Heart right ventricle (tissue), 16 donors: ENCODE results near the gene PCBD2. TPM values are rescaled to one million over a fixed set of nuclear protein-coding genes. Genes with fewer than 3 reads are reported as not detected.
"Not testable (repeated sequence)": the region's sequence is repeated elsewhere in the genome, so short reads cannot be mapped to it uniquely, and the experiment has no call there.

Experiments
- ATAC-seq, 8 donors: fragments of 200-7000 bp; cut with Tn5 transposase; one replicate each; pipeline ENCODE4 v1.9.1; 2020; ENCODE audit warnings: mild to moderate bottlenecking in 8 of 8, moderate library complexity in 8 of 8, moderate number of reproducible peaks in 1 of 8
- DNase-seq, 2 donors: peaks; one replicate each; pipeline ENCODE4 v3.0.0-alpha.2; 2020
- H3K27ac ChIP-seq, 10 donors: fragments of 200-600 bp; sonication (generic) in 2 of 10; one replicate each; pipeline versions ENCODE4 v1.5.0 to v1.8.0; 2020 to 2022; ENCODE audit warnings: mild to moderate bottlenecking in 3 of 10
- H3K27me3 ChIP-seq, 7 donors: fragments of 200-600 bp; one replicate each; pipeline ENCODE4 v1.8.0; 2021 to 2022; ENCODE audit warnings: mild to moderate bottlenecking in 2 of 7
- H3K36me3 ChIP-seq, 9 donors: fragments of 200-600 bp; sonication (generic) in 1 of 9; one replicate each; pipeline versions ENCODE4 v1.5.0 to v1.8.0; 2020 to 2022; ENCODE audit warnings: mild to moderate bottlenecking in 2 of 9
- H3K4me1 ChIP-seq, 9 donors: fragments of 200-600 bp; sonication (generic) in 1 of 9; one replicate each; pipeline versions ENCODE4 v1.5.0 to v1.8.0; 2020 to 2022; ENCODE audit warnings: mild to moderate bottlenecking in 4 of 9
- H3K4me3 ChIP-seq, 10 donors: fragments of 200-600 bp; sonication (generic) in 2 of 10; one replicate each; pipeline versions ENCODE4 v1.5.0 to v1.8.0; 2020 to 2022; ENCODE audit warnings: mild to moderate bottlenecking in 7 of 10, moderate library complexity in 2 of 10
- H3K9me3 ChIP-seq, 11 donors: fragments of 200-600 bp in 10 of 11; sonication (generic) in 2 of 11; one replicate each; pipeline versions ENCODE4 v1.5.0 to v1.8.0; 2013 to 2022; ENCODE audit warnings: mild to moderate bottlenecking in 2 of 11, control low read depth in 1 of 11, moderate library complexity in 1 of 11
- CTCF ChIP-seq, 9 donors: fragments of 200-600 bp; sonication (generic) in 2 of 9; IDR thresholded peaks; one replicate each; pipeline versions ENCODE4 v1.5.0 to v1.8.0; 2021 to 2022; ENCODE audit warnings: antibody characterized with exemption in 9 of 9, mild to moderate bottlenecking in 5 of 9, moderate library complexity in 1 of 9
- WGBS, 2 donors: extraction: QIAGEN DNeasy Blood & Tissue Kit; methylation state at CpG; one replicate each; pipeline ENCODE4 v1.1.7; 2013; ENCODE audit warnings: inconsistent platforms in 1 of 2; 5-methylcytosine and 5-hydroxymethylcytosine counted together
- intact Hi-C, 10 donors: fragments of 100-400 bp; cut with DNase I; formaldehyde crosslinking; loops; one replicate each; pipeline versions ENCODE4 v1.11.1 to v1.14.2; 2022
- polyA plus RNA-seq, 2 donors: library from polyadenylated mRNA; stranded (reverse); fragments of 200-250 nt; gene quantifications; one replicate each; pipeline ENCODE4 v1.2.3, GENCODE V29; 2013
- total RNA-seq, 10 donors: library from RNA; stranded (reverse); fragmentation: NEBNext Ultra II Directional in 3 of 10; extraction: Animal tissue kit (Norgen Biotek cat#: 25700) in 3 of 10; gene quantifications; one replicate each; pipeline versions ENCODE4 v1.2.1 to v1.2.4, GENCODE V29; 2021 to 2023
- donor health status: Arrhythmogenic right ventricular cardiomyopathy.
- donor health status: ischemic (EF 13 %, LVEDD 7.1; RV severe dilation, severe dysfunction).
- donor health status: healthy with polysubstance abuse.
- donor health status: DM: no; HTN: yes; CAD: no.
- donor health status: DM: no; HTN: no; CAD: no.
- donor health status: ischemic (EF 25% LVEDD 6.9; RV normal size, moderate dysfunction).
- donor health status: ischemic (EF 25% LVEDD 5.7; RV mildly dilated, moderate dysfunction).
- donor health status: healthy.
- donor health status: DM: yes; HTN: yes; CAD: no.
- donor health status: Ischemic cardiomyopathy.
- donor health status: ischemic (EF 35%, LVEDD 5.7; RV mildly dilated, moderate dysfunction).
- donor health status: nonischemic (EF 11% LVEDD 7.7; RV severe dilation, severe dysfunction).
- donor health status: DM: yes; HTN: yes; CAD: no.
- donor health status: PGD.
- donor health status: ischemic (EF 29% LVEDD 5.4; RV normal size, mild dysfunction).
- donor health status: nonischemic (EF 23%, LVEDD 6.1; RV moderate dilation, normal function).

PCBD2 gene
- total and polyA plus RNA-seq, 12 donors, result 6.9 to 36.4 (median 24.5) TPM

- H3K36me3 ChIP-seq, result no peaks in the 10 kb centered on the region
- H3K4me3 ChIP-seq, result no peak overlapping the region
- H3K9me3 ChIP-seq, result peaks cover 0 to 7% (median 0%) of the 10 kb centered on the region in 11 donors
- intact Hi-C loops, result no loop called here
- H3K27me3 ChIP-seq, result no peaks in the 10 kb centered on the region
- no peak for TF ChIP-seq CTCF (IDR thresholded peaks at IDR 0.05)
- H3K4me1 ChIP-seq, result peaks cover 0 to 4% (median 0%) of the 10 kb centered on the region in 9 donors
- DNase-seq, result no peak
- 91 to 95% methylated on average over 8 of the region's 8 CpGs for WGBS, 2 donors
- no peak for ATAC-seq
- H3K27ac ChIP-seq, result no peak overlapping the region
These were observed 91.0 kb downstream of the PCBD2 start for GRCh38 chr5:134995850-134996402.

GRCh38 chr5:134997015-134997414 lies 92.1 kb downstream of the PCBD2 start:
- Histone ChIP-seq H3K4me3 (no peak overlapping the region), H3K27me3 (no peaks in the 10 kb centered on the region), H3K4me1 (peaks cover 0 to 4% (median 0%) of the 10 kb centered on the region in 9 donors), H3K9me3 (no peaks in the 10 kb centered on the region), H3K36me3 (no peaks in the 10 kb centered on the region), H3K27ac (no peak overlapping the region)
- 79 to 81% methylated on average over 11 of the region's 11 CpGs for WGBS, 2 donors
- no peak for ATAC-seq
- no peak for DNase-seq
- intact Hi-C loops, result no loop called here
- no peak for TF ChIP-seq CTCF (IDR thresholded peaks at IDR 0.05)

GRCh38 chr5:134998068-134998467 lies 93.1 kb downstream of the PCBD2 start:
- H3K4me3 ChIP-seq, H3K36me3 ChIP-seq, DNase-seq, H3K27me3 ChIP-seq, intact Hi-C loops, H3K9me3 ChIP-seq, H3K27ac ChIP-seq, H3K4me1 ChIP-seq, ATAC-seq: not testable (repeated sequence)
- 79 to 87% methylated on average over 5 of the region's 5 CpGs for WGBS, 2 donors

GRCh38 chr5:135004376-135004775 lies 99.4 kb downstream of the PCBD2 start:
- H3K9me3 ChIP-seq, result no peaks in the 10 kb centered on the region
- no peak overlapping the region for H3K4me3 ChIP-seq
- WGBS, 2 donors, result 85 to 91% methylated on average over 3 of the region's 3 CpGs
- H3K36me3 ChIP-seq, result no peaks in the 10 kb centered on the region
- no peaks in the 10 kb centered on the region for H3K27me3 ChIP-seq
- intact Hi-C loops, result no loop called here
- DNase-seq, result no peak
- no peaks in the 10 kb centered on the region for H3K4me1 ChIP-seq
- no peak for ATAC-seq
- TF ChIP-seq CTCF (IDR thresholded peaks at IDR 0.05), result no peak
- H3K27ac ChIP-seq, result no peak overlapping the region

- H3K4me1 ChIP-seq, result no peaks in the 10 kb centered on the region
- no peaks in the 10 kb centered on the region for H3K36me3 ChIP-seq
- H3K27ac ChIP-seq, result no peak overlapping the region
- no peaks in the 10 kb centered on the region for H3K27me3 ChIP-seq
- DNase-seq (no peak), ATAC-seq (no peak)
- WGBS, 2 donors, result 77 to 93% methylated on average over 3 of the region's 3 CpGs
- no peak for TF ChIP-seq CTCF (IDR thresholded peaks at IDR 0.05)
- intact Hi-C loops, result no loop called here
- H3K9me3 ChIP-seq, result no peaks in the 10 kb centered on the region
- H3K4me3 ChIP-seq, result no peak overlapping the region
These were observed 100.1 kb downstream of the PCBD2 start for GRCh38 chr5:135005076-135005475.
